Stimulated activated CD4-positive, alpha-beta T cell treated with anti-CD3 and anti-CD28 coated beads, Interleukin-1b, Interleukin-23, amount 100 ng/mL, for 4 hours (primary cell): ENCODE results near the gene EPB41L1.

Experiments used
- DNase-seq, 2 donors: peaks; one replicate each; pipeline ENCODE4 v3.0.0-alpha.2; 2020; ENCODE audit warnings: low read depth in 2 of 2

Gene EPB41L1

GRCh38 chr20:36155629-36155971 is 1.1 kb downstream of the EPB41L1 start:
- no peak for DNase-seq

GRCh38 chr20:36155991-36156390 is 1.5 kb downstream of the EPB41L1 start:
- DNase-seq, result no peak

GRCh38 chr20:36157610-36158009 is 3.1 kb downstream of the EPB41L1 start:
- no peak for DNase-seq

- no peak for DNase-seq
Observed at GRCh38 chr20:36158160-36158741, 3.7 kb downstream of the EPB41L1 start.

- no peak for DNase-seq
Observed at GRCh38 chr20:36159833-36160232, 5.3 kb downstream of the EPB41L1 start.

- no peak for DNase-seq
Observed at GRCh38 chr20:36162272-36162966, 7.9 kb downstream of the EPB41L1 start.

GRCh38 chr20:36167902-36168503 is 13.5 kb downstream of the EPB41L1 start:
- no peak for DNase-seq

- no peak for DNase-seq
Observed at GRCh38 chr20:36170542-36171215, 16.1 kb downstream of the EPB41L1 start.

- DNase-seq, result no peak
Observed at GRCh38 chr20:36173451-36173933, 19.0 kb downstream of the EPB41L1 start.

- DNase-seq, result no peak
Observed at GRCh38 chr20:36175016-36175415, 20.5 kb downstream of the EPB41L1 start.

GRCh38 chr20:36175475-36175995 is 21.0 kb downstream of the EPB41L1 start:
- DNase-seq, result no peak

GRCh38 chr20:36177716-36178115 is 23.2 kb downstream of the EPB41L1 start:
- DNase-seq, result no peak

GRCh38 chr20:36179170-36179945 is 24.8 kb downstream of the EPB41L1 start:
- no peak for DNase-seq

GRCh38 chr20:36180323-36180722 is 25.8 kb downstream of the EPB41L1 start:
- DNase-seq, result no peak

GRCh38 chr20:36181934-36182603 is 27.5 kb downstream of the EPB41L1 start:
- no peak for DNase-seq

- DNase-seq, result no peak
Observed at GRCh38 chr20:36182604-36183154, 28.1 kb downstream of the EPB41L1 start.

GRCh38 chr20:36183155-36183944 is 28.8 kb downstream of the EPB41L1 start:
- DNase-seq, result no peak

GRCh38 chr20:36184816-36185776 is 30.6 kb downstream of the EPB41L1 start:
- DNase-seq, result no peak
